WTC11 (cell line): ENCODE results near the gene ZNF248. TPM values are rescaled to one million over a fixed set of nuclear protein-coding genes. Genes with fewer than 3 reads are reported as not detected.
"Not testable (repeated sequence)": the region's sequence is repeated elsewhere in the genome, so short reads cannot be mapped to it uniquely, and the experiment has no call there.

Experiments
- ATAC-seq: fragments of 200-7000 bp; cut with Tn5 transposase; 2 replicates; pipeline ENCODE4 v1.10.0; 2021; ENCODE audit warnings: mild to moderate bottlenecking, moderate library complexity
- CTCF ChIA-PET: fragments of 300-600 bp; sonication (Branson Sonifier 250); formaldehyde crosslinking; loops from one replicate; lab custom pipeline; 2021; ENCODE audit warnings: antibody characterized with exemption; lab: Charles Lee
- POLR2A ChIA-PET: fragments of 350-600 bp; sonication (Branson Sonifier 250); formaldehyde crosslinking; loops from one replicate; lab custom pipeline; 2021; ENCODE audit warnings: antibody characterized with exemption; lab: Charles Lee
- DNase-seq: peaks from one replicate; pipeline ENCODE4 v3.0.0; 2021; ENCODE audit warnings: low spot score
- H3K27ac Mint-ChIP-seq: 2 replicates; pipeline ENCODE4 v1.8.0; 2021; ENCODE audit warnings: mixed read lengths
- H3K27me3 Mint-ChIP-seq: 2 replicates; pipeline ENCODE4 v1.8.0; 2021; ENCODE audit warnings: low read depth, mild to moderate bottlenecking, moderate library complexity, mixed read lengths
- H3K36me3 Mint-ChIP-seq: 2 replicates; pipeline ENCODE4 v1.8.0; 2021; ENCODE audit warnings: mixed read lengths
- H3K4me1 Mint-ChIP-seq: 2 replicates; pipeline ENCODE4 v1.8.0; 2022; ENCODE audit warnings: mixed read lengths
- H3K4me3 Mint-ChIP-seq: 2 replicates; pipeline ENCODE4 v1.8.0; 2021; ENCODE audit warnings: mild to moderate bottlenecking, moderate library complexity, mixed read lengths
- H3K9me3 Mint-ChIP-seq: 2 replicates; pipeline ENCODE4 v1.8.0; 2021; ENCODE audit warnings: mixed read lengths
- ATF1 ChIP-seq: sonication (generic); formaldehyde crosslinking; IDR thresholded peaks from 2 replicates; pipeline ENCODE4 v1.8.1; 2023; ENCODE audit warnings: mild to moderate bottlenecking, moderate library complexity, missing genetic modification reagents
- CBFB ChIP-seq: sonication (generic); formaldehyde crosslinking; IDR thresholded peaks from 2 replicates; pipeline ENCODE4 v1.8.1; 2022; ENCODE audit warnings: mild to moderate bottlenecking, low read depth, missing genetic modification reagents
- JAZF1 ChIP-seq: fragments of 250-450 bp; sonication (Bioruptor Pico); IDR thresholded peaks from 2 replicates; pipeline ENCODE4 v1.9.0; 2021; ENCODE audit warnings: moderate library complexity, mild to moderate bottlenecking, inconsistent platforms
- NR1H2 ChIP-seq: sonication (generic); formaldehyde crosslinking; IDR thresholded peaks from 2 replicates; pipeline ENCODE4 v1.9.0; 2021; ENCODE audit warnings: mild to moderate bottlenecking, moderate library complexity, missing genetic modification reagents
- NR3C1 ChIP-seq: sonication (generic); formaldehyde crosslinking; conservative IDR thresholded peaks from 2 replicates; pipeline ENCODE4 v1.8.1; 2023; ENCODE audit warnings: low read depth, mild to moderate bottlenecking, missing genetic modification reagents
- OVOL2 ChIP-seq: fragments of 250-450 bp; sonication (Bioruptor Pico); IDR thresholded peaks from 2 replicates; pipeline ENCODE4 v1.9.0; 2021; ENCODE audit warnings: mild to moderate bottlenecking, borderline replicate concordance
- RORB ChIP-seq: fragments of 250-450 bp; sonication (Bioruptor Pico); IDR thresholded peaks from 2 replicates; pipeline ENCODE4 v1.9.0; 2021; ENCODE audit warnings: mild to moderate bottlenecking
- SOX15 ChIP-seq: fragments of 250-450 bp; sonication (Bioruptor Pico); IDR thresholded peaks from 2 replicates; pipeline ENCODE4 v1.9.0; 2021; ENCODE audit warnings: mild to moderate bottlenecking
- TEAD4 ChIP-seq: sonication (generic); formaldehyde crosslinking; IDR thresholded peaks from 2 replicates; pipeline ENCODE4 v1.8.0; 2022; ENCODE audit warnings: mild to moderate bottlenecking, missing genetic modification reagents
- ZBTB21 ChIP-seq: sonication (generic); formaldehyde crosslinking; IDR thresholded peaks from 2 replicates; pipeline ENCODE4 v1.8.1; 2023; ENCODE audit warnings: mild to moderate bottlenecking, missing genetic modification reagents, borderline replicate concordance
- ZNF121 ChIP-seq: sonication (generic); formaldehyde crosslinking; IDR thresholded peaks from 2 replicates; pipeline ENCODE4 v1.8.0; 2023; ENCODE audit warnings: missing genetic modification reagents
- ZNF232 ChIP-seq: sonication (generic); formaldehyde crosslinking; IDR thresholded peaks from 2 replicates; pipeline ENCODE4 v1.8.0; 2022; ENCODE audit warnings: mild to moderate bottlenecking, missing genetic modification reagents
- total RNA-seq: library from RNA; stranded (reverse); gene quantifications from 3 replicates; pipeline ENCODE4 v1.2.3, GENCODE V29; 2021
- TF ChIP-seq, protein P1 (sequence below): sonication (generic); formaldehyde crosslinking; IDR thresholded peaks from 2 replicates; pipeline ENCODE4 v1.8.1; 2023; ENCODE audit warnings: mild to moderate bottlenecking, missing genetic modification reagents, borderline replicate concordance
- TF ChIP-seq, protein P2 (sequence below): sonication (generic); formaldehyde crosslinking; IDR thresholded peaks from 2 replicates; pipeline ENCODE4 v1.8.1; 2023; ENCODE audit warnings: mild to moderate bottlenecking, missing genetic modification reagents, moderate library complexity
- TF ChIP-seq, protein P3 (sequence below): sonication (generic); formaldehyde crosslinking; IDR thresholded peaks from 2 replicates; pipeline ENCODE4 v1.8.1; 2022; ENCODE audit warnings: mild to moderate bottlenecking, missing genetic modification reagents, moderate library complexity, borderline replicate concordance
- TF ChIP-seq, protein P4 (sequence below): sonication (generic); formaldehyde crosslinking; IDR thresholded peaks from 2 replicates; pipeline ENCODE4 v1.8.0; 2022; ENCODE audit warnings: missing genetic modification reagents
- TF ChIP-seq, protein P5 (sequence below): sonication (generic); formaldehyde crosslinking; IDR thresholded peaks from 2 replicates; pipeline ENCODE4 v1.8.1; 2022; ENCODE audit warnings: low read depth, mild to moderate bottlenecking, moderate library complexity, missing genetic modification reagents, borderline replicate concordance

Gene ZNF248
- total RNA-seq, 1 experiment from 2014 or later, result 1.9 TPM

DNA sequence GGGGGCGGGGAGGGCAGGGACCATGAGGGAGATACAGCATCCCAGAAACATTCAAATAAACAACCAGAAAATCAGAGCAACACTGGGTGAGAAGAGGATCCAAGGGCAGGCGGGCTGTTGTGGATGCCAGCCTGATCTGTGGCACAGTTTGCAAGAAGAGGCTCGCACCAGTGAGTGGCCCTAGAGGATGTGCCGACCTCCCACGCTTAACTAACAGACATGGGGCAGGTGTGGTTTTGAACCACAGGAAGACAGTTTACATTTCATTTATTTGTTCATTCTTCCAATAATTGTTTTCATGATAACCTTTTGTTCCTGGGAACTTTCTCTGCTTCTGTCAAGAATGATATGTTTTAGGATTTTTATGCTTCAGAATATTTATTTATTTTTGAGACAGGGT, 115.6 kb downstream of the ZNF248 start:
- Mint-ChIP-seq H3K4me3 (no peak overlapping the region), H3K4me1 (no peaks in the 10 kb centered on the region), H3K27me3 (peaks cover 6% of the 10 kb centered on the region), H3K36me3 (peaks cover 46% of the 10 kb centered on the region), H3K9me3 (peaks cover 61% of the 10 kb centered on the region), H3K27ac (no peak overlapping the region)
- DNase-seq (no peak), ATAC-seq (no peak)
- ChIA-PET CTCF (no interaction called here), POLR2A (interaction anchor here (0.7 kb wide), 1 partner anchor 11 kb away, joined by 4 read pairs; no protein-coding TSS in a partner anchor)
- TF ChIP-seq TEAD4 (CRISPR knock-in tag), result no peak
- no peak for TF ChIP-seq NR3C1 (CRISPR knock-in tag)
- no peak for TF ChIP-seq SOX15 (CRISPR knock-in tag)
- no peak for TF ChIP-seq NR1H2 (CRISPR knock-in tag)
- TF ChIP-seq ZNF121 (CRISPR knock-in tag), result no peak
- no peak for TF ChIP-seq CBFB (CRISPR knock-in tag)
- TF ChIP-seq ZBTB21, result no peak
- no peak for TF ChIP-seq JAZF1 (CRISPR knock-in tag)

DNA sequence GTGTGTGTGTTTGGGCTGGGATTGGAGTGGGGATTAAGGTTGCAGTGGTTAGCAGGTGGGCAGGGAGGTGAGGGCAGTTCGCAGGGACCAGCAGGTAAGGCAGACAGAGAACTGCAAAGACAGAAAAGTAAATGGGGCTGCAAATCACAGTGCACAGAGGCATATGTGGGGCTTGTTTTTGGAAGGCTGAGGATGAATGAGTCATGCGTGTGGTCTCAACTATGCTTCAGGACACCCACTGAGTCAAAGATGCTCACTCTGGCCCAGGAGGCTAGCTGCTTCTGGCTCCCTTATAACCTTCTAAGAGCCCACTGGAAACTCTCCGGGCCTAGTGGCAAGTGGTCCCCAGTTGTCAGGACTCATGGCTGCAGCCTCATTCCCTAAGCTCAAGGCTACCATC, 118.2 kb downstream of the ZNF248 start:
- ChIA-PET POLR2A (no interaction called here), CTCF (no interaction called here)
- no peak for DNase-seq
- no peak for ATAC-seq
- Mint-ChIP-seq H3K9me3 (peaks cover 48% of the 10 kb centered on the region), H3K36me3 (peaks cover 40% of the 10 kb centered on the region), H3K4me1 (no peaks in the 10 kb centered on the region), H3K27me3 (no peaks in the 10 kb centered on the region; the same call in 1 of the 2 replicates), H3K4me3 (no peak overlapping the region), H3K27ac (no peak overlapping the region)
- TF ChIP-seq, protein P1, sequence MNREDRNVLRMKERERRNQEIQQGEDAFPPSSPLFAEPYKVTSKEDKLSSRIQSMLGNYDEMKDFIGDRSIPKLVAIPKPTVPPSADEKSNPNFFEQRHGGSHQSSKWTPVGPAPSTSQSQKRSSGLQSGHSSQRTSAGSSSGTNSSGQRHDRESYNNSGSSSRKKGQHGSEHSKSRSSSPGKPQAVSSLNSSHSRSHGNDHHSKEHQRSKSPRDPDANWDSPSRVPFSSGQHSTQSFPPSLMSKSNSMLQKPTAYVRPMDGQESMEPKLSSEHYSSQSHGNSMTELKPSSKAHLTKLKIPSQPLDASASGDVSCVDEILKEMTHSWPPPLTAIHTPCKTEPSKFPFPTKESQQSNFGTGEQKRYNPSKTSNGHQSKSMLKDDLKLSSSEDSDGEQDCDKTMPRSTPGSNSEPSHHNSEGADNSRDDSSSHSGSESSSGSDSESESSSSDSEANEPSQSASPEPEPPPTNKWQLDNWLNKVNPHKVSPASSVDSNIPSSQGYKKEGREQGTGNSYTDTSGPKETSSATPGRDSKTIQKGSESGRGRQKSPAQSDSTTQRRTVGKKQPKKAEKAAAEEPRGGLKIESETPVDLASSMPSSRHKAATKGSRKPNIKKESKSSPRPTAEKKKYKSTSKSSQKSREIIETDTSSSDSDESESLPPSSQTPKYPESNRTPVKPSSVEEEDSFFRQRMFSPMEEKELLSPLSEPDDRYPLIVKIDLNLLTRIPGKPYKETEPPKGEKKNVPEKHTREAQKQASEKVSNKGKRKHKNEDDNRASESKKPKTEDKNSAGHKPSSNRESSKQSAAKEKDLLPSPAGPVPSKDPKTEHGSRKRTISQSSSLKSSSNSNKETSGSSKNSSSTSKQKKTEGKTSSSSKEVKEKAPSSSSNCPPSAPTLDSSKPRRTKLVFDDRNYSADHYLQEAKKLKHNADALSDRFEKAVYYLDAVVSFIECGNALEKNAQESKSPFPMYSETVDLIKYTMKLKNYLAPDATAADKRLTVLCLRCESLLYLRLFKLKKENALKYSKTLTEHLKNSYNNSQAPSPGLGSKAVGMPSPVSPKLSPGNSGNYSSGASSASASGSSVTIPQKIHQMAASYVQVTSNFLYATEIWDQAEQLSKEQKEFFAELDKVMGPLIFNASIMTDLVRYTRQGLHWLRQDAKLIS (CRISPR knock-in tag), result no peak
- TF ChIP-seq, protein P2, sequence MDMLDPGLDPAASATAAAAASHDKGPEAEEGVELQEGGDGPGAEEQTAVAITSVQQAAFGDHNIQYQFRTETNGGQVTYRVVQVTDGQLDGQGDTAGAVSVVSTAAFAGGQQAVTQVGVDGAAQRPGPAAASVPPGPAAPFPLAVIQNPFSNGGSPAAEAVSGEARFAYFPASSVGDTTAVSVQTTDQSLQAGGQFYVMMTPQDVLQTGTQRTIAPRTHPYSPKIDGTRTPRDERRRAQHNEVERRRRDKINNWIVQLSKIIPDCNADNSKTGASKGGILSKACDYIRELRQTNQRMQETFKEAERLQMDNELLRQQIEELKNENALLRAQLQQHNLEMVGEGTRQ (CRISPR knock-in tag), result no peak
- no peak for TF ChIP-seq RORB (CRISPR knock-in tag)
- TF ChIP-seq, protein P3, sequence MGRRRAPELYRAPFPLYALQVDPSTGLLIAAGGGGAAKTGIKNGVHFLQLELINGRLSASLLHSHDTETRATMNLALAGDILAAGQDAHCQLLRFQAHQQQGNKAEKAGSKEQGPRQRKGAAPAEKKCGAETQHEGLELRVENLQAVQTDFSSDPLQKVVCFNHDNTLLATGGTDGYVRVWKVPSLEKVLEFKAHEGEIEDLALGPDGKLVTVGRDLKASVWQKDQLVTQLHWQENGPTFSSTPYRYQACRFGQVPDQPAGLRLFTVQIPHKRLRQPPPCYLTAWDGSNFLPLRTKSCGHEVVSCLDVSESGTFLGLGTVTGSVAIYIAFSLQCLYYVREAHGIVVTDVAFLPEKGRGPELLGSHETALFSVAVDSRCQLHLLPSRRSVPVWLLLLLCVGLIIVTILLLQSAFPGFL, result no peak
- TF ChIP-seq, all 79 proteins: peak for 0

DNA sequence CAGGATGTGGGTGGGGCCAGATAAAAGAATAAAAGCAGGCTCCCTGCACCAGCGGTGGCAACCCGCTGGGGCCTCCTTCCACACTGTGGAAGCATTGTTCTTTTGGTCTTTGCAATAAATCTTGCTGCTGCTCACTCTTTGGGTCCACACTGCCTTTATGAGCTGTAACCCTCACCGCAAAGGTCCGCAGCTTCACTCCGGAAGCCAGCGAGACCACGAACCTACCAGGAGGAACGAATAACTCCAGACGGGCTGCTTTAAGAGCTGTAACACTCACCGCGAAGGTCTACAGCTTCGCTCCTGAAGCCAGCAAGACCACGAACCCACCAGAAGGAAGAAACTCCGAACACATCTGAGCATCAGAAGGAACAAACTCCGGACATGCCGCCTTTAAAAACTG, 119.2 kb downstream of the ZNF248 start:
- Mint-ChIP-seq H3K36me3 (peaks cover 44% of the 10 kb centered on the region), H3K9me3 (peaks cover 45% of the 10 kb centered on the region)
- CTCF ChIA-PET, ATAC-seq, H3K27me3 Mint-ChIP-seq, H3K4me1 Mint-ChIP-seq, DNase-seq, H3K4me3 Mint-ChIP-seq, POLR2A ChIA-PET, H3K27ac Mint-ChIP-seq: not testable (repeated sequence)

DNA sequence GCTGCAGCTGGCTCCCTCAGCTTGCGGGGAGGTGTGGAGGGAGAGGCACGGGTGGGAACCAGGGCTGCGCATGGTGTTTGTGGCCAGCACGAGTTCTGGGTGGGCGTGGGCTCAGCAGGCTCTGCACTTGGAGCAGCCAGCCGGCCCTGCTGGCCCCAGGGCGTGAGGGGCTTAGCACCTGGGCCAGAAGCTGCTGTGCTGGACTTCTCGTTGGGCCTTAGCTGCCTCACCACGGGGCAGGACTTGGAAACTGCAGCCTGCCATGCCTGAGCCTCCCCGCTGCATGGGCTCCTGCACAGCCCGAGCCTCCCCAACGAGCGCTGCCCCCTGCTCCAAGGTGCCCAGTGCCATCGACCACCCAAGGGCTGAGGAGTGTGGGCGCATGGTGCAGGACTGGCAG, 120.1 kb downstream of the ZNF248 start:
- H3K4me1 Mint-ChIP-seq, result no peaks in the 10 kb centered on the region
- no peak overlapping the region for H3K27ac Mint-ChIP-seq
- ATAC-seq, result no peak
- POLR2A ChIA-PET, result no interaction called here
- CTCF ChIA-PET, result no interaction called here
- peaks cover 48% of the 10 kb centered on the region for H3K9me3 Mint-ChIP-seq
- peaks cover 46% of the 10 kb centered on the region for H3K36me3 Mint-ChIP-seq
- no peak overlapping the region for H3K4me3 Mint-ChIP-seq
- H3K27me3 Mint-ChIP-seq, result peaks cover 9% of the 10 kb centered on the region
- no peak for DNase-seq
- TF ChIP-seq RORB (CRISPR knock-in tag), result no peak
- TF ChIP-seq, protein P4, sequence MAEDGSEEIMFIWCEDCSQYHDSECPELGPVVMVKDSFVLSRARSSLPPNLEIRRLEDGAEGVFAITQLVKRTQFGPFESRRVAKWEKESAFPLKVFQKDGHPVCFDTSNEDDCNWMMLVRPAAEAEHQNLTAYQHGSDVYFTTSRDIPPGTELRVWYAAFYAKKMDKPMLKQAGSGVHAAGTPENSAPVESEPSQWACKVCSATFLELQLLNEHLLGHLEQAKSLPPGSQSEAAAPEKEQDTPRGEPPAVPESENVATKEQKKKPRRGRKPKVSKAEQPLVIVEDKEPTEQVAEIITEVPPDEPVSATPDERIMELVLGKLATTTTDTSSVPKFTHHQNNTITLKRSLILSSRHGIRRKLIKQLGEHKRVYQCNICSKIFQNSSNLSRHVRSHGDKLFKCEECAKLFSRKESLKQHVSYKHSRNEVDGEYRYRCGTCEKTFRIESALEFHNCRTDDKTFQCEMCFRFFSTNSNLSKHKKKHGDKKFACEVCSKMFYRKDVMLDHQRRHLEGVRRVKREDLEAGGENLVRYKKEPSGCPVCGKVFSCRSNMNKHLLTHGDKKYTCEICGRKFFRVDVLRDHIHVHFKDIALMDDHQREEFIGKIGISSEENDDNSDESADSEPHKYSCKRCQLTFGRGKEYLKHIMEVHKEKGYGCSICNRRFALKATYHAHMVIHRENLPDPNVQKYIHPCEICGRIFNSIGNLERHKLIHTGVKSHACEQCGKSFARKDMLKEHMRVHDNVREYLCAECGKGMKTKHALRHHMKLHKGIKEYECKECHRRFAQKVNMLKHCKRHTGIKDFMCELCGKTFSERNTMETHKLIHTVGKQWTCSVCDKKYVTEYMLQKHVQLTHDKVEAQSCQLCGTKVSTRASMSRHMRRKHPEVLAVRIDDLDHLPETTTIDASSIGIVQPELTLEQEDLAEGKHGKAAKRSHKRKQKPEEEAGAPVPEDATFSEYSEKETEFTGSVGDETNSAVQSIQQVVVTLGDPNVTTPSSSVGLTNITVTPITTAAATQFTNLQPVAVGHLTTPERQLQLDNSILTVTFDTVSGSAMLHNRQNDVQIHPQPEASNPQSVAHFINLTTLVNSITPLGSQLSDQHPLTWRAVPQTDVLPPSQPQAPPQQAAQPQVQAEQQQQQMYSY (CRISPR knock-in tag), result no peak
- TF ChIP-seq NR1H2 (CRISPR knock-in tag), result no peak
- TF ChIP-seq OVOL2 (CRISPR knock-in tag), result no peak
- TF ChIP-seq ATF1 (CRISPR knock-in tag), result no peak
- TF ChIP-seq, protein P5, sequence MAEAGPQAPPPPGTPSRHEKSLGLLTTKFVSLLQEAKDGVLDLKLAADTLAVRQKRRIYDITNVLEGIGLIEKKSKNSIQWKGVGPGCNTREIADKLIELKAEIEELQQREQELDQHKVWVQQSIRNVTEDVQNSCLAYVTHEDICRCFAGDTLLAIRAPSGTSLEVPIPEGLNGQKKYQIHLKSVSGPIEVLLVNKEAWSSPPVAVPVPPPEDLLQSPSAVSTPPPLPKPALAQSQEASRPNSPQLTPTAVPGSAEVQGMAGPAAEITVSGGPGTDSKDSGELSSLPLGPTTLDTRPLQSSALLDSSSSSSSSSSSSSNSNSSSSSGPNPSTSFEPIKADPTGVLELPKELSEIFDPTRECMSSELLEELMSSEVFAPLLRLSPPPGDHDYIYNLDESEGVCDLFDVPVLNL (CRISPR knock-in tag), result no peak
- no peak for TF ChIP-seq ZNF232 (CRISPR knock-in tag)
